GM15510 (cell line): Measurements from ENCODE around the gene SEC24D.
A peak's percentile ranks its signal among the peaks of the same experiment; 100 is the strongest.

Experiments
- POLR2A ChIP-seq: IDR thresholded peaks from 3 replicates; pipeline ENCODE4 v1.6.1; 2011; ENCODE audit warnings: borderline replicate concordance; ENCODE audit not compliant: insufficient read length; ENCODE audit errors: extremely low read depth

SEC24D gene

DNA sequence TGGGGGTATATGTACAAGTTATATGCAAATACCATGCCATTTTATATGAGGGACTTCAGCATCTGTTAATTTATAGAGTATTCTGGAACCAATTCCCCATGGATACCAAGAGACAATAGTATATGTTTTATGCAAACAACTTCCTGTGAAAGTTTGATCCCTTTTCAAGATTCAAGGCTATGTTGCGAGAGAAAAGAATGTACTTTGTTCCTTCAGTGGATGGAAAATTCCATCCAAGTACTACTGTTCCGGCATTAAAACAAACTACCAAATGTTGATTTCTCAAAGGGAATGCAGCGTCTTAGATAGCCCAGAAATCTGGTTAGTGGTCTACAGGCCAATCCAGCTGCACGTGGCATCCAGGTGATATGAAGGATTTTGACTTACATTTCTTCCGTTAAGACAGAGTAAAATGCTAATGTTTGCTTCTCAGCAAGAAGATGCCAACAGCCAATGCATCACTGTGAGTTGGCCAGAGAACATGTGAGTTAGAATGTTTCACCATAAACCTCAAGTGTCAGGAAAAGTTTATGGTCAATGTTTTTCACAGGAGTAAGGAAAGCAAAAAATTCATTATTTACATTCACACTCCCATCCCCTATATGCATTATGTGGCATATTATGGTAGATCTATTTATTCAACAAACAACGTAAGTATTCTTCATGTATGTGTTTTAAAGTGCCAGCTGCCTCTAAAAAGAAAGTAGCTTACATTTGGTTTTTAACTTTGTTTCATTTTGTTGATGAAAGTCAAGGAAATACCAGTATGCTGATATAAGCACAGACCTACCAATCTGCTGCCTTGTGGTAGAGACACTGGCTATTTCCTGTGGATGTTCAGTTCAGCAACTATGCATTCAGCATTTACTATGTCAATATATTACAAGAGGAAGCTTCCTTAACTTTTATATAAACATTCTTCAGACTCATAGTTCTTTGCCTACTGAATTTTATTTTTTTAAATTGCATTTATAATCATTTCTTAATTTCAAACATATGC, 106.3 kb downstream of the SEC24D start:
- TF ChIP-seq POLR2A: no peak

DNA sequence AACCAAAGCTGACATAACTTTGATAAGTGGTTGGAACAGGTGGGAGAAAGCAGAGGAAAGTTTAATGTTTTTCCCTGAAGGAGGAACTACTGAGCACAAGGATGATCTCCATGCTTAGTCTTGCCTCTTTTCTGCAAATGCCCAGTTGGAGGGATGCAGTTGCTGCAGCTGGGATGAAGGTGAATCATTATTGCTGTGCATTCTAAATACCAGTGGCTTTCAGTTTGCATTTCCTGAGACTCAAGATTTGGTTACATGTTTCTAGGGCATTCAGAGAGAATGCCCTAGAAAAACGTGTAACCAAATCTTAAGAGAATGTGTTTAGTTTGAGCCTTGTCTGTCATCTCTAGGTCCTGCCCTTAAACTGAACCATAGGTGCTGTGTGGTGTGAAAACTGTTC, 108.6 kb downstream of the SEC24D start:
- no peak for TF ChIP-seq POLR2A

DNA sequence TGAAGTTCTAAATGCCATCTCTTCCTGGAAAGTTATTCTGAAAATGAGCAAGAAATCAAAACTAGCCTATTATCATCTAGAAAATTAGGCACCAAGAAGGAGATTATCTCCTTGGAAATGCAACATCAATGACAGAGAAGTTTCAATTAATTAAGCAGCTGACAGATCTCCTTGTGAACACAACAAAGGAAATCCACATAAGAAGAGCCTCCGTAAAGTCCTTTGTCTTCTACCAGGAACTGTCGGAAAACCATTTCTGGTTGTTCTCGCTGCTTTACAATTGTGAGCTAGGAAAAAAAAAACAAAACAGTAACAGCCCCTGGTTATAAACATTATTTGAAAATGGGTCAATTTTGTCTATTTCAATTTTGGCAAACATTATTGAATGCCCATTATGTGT, 112.6 kb downstream of the SEC24D start:
- TF ChIP-seq POLR2A: no peak

DNA sequence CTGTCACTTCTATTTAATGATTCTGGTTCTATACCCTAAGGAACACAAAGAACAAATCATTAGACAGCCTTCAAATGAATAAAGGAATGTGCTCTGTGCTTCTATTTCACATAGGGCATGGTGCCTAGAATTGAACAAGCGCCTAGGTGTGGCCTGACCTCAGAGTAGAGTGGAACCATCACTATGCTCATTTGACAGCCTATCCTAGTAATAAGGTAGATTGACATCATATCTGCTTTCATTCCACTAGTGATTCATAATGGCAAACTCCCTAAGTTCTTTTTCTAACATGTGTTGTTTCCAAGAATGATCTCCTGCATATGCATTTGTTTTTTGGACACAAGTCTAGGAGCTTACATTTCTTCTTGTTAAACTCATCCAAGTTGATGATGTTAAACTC, 114.2 kb downstream of the SEC24D start:
- no peak for TF ChIP-seq POLR2A

DNA sequence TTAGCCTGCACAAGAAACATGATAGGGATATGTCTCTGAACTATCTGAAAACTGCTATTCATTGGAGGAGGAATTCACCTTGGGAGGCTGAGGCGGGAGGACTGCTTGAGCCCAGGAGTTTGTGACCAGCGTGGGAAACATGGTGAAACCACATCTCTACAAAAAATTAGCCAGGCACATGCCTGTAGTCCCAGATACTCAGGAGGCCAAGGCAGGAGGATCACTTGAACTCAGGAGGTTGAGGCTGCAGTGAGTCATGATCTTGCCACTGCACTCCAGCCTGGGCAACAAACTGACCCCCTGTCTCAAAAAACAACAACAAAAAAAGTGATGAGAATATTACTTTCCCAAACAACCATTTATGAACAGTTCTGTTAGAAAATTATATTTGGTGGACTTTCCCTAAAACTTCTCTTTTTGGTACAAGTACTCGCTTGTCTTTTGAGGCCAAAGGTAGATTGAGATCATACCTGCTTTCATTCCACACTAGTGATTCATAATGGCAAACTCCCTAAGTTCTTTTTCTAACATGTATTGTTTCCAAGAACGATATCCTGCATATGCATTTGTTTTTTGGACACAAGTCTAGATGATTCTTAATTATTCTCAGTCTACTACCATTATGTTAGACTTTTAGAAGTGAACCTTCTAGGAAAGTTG, 117.3 kb downstream of the SEC24D start:
- TF ChIP-seq POLR2A: no peak

DNA sequence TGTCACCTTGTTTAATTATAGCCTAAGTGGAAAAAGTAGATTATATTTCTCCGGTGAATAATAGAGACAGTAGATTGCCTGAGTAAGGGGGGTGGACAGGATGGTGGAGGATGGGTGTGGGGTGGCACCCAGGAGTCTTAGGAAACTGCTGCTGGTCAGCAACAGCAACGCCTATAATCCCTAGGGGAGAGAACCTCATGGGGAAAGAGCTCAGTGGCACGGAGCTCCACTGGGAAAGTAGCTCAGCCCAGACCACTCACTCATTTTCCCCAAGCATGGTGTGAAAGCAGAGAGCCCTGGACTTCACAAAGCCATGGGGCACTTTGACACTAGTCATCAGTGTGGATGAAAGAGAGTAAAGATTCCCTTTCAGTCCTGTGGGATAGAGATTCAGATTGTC, 119.6 kb downstream of the SEC24D start:
- no peak for TF ChIP-seq POLR2A

DNA sequence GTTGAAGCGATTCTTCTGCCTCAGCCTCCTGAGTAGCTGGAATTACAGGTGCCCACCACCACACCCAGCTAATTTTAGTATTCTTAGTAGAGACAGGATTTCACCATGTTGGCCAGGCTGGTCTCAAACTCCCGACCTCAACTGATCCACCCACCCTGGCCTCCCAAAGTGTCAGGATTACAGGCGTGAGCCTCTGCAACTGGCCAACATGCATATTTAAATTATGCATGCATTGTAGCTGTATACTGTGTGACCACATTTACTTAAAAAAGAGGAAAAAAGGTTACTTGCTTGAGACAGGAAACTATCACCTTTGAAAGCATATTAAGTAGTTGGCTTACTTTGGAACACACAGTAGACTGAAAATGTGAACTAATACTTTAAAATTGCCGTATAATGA, 121.2 kb downstream of the SEC24D start:
- no peak for TF ChIP-seq POLR2A

DNA sequence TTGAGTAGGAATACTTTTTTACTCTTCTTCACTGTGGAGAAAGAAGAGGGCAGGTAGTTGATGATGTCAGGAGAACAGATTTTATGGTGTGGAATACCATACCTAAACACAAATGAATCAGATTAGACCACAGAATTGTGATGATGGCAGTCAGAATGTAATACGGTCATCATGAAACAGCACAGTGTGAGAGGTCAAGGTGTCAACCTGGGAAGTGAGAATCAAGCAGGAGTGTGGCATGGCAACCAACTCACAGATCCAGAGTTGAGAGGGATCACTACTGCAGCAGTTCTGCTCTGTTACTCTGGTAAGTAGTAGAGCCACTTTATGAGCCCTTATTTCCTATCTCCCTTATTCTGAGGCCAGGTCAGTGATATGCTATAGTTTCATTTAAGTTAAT, 123.1 kb downstream of the SEC24D start:
- TF ChIP-seq POLR2A: no peak

DNA sequence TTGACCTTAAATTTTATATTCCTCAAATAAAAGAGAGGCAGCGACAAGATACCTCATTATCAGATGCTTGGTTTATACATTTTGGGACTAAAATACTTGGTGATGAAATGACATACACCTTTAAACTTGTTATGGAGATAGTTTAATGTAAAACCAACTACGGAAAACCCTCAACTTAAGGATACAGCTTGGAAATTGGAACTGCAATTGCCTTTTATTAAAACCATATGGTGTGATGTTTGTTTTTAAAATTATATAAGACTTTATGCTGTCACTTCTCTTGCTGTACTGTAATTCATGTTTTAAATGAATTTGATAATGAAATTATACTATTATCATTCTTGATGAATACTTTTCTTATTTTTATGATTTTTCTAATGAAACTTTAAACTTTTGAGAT, 124.9 kb downstream of the SEC24D start:
- no peak for TF ChIP-seq POLR2A

DNA sequence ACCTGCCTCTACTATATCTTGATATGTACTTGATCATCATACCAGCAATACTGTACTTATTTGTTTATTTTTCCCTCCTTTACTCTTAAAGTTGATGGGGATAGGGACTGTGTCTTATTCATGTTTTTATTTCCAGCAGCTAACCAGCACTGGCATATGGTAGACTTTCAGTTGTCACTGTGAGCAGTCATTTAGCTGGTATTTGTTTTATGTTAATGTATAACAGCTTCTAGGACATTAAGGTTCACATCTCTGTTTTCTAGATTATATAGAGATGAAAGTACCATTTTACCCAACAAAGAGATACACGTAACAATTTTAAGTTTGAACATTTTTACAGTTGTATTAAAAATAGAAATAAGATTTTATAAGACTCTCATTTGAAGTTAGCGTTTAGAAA, 132.8 kb downstream of the SEC24D start:
- TF ChIP-seq POLR2A: no peak

DNA sequence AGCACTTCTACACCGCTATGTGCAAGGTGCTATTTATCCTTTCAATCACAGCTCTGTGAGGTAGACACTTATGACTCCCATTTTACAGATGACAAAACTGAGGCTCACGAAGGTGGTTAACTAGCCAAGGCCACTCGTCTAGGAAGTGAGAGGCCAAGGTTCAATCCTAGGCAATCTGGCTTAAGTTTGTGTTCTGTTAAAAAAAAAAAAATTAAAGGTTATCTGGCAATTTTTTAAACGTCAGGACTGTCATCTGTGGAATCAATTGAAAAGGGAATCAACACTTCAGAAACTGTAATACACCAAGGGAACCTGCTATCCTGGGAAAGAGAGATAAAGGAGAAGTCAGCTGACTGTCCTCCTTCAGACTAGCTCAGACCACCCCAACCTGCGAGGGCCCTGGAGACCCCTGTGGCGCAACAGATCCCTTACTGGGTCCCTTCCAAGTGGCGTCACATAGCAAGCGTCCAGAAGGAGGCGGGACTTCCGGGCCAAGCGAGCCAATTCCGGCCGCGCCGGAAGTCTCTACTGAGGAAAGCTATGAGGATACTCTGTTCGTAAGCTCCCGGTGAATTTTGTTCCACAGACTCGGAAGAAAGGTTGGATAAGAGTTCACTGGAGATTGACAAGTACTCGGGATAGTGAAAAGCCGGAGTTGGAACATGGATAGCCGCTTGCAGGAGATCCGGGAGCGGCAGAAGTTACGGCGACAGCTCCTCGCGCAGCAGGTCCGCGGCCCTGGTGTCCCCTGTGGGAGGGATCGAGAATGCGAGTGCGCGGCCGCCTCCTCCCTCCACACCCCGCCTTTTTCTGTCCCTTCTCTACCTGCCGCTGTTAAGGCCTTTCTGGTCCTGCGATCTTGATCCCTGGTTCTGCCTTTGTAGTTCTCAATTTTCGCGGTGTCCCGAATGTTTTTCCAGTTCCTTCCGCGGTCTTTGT, 150.8 kb downstream of the SEC24D start, which contains the start of gene METTL14:
TSS of gene METTL14 (plus strand) at position 520 of the 939 bp plus-strand sequence. CDS start at position 663, 143 bp downstream.
- TF ChIP-seq POLR2A: peak; percentile 75

DNA sequence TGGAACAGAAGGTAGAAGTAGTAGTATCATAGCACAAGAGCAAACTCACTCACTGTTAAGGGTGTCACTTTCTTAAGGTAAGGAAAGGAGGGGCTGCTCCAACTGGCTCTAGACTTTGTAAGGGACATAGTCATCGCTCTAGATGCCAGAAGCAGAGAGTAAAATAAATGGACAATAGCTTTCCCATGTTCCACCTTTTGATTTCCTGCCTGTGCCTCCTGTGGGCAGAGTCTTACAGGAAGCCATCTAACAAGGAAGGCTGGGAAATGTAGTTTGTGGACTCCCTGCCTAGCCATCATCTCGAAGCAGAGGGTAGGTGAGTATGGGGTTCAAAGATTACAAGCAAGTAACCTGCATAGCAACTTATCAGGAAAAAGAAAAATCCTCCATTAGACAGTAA, 152.4 kb downstream of the SEC24D start:
- no peak for TF ChIP-seq POLR2A

DNA sequence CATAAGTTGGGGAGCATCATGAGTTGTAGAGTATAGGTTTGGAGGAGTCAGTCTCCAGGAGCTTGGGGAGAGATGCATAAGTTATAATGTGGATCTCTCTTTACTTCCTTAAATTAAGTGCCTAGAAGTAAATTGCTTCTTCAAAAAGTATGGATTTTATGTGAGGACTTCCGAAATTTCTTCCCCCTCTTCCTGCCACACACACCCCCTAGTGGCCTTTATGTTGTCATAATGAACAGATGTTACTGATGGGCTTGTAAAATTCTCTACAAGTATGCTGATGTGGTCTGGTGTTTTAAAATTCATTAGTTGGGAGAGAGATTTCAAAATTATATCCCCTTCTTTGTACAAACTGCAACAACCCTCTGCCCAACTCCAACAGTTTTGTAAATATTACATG, 153.0 kb downstream of the SEC24D start:
- no peak for TF ChIP-seq POLR2A

DNA sequence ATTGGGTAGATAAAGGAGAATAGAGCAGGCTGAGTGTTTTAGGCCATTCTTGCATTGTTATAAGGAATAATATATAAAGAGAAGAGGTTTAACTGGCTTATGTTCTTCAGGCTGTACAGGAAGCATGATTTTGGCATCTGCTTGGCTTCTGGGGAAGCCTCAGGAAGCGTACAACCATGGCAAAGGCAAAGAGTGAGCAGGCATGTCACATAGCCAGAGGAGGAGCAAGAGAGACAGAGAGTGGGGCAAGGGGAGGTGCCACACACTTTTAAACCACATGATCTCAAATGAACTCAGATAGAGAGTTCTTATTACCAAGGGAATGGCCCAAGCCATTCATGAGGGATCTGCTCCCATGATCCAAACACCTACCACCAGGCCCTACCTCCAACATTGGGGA, 155.1 kb downstream of the SEC24D start:
- no peak for TF ChIP-seq POLR2A

DNA sequence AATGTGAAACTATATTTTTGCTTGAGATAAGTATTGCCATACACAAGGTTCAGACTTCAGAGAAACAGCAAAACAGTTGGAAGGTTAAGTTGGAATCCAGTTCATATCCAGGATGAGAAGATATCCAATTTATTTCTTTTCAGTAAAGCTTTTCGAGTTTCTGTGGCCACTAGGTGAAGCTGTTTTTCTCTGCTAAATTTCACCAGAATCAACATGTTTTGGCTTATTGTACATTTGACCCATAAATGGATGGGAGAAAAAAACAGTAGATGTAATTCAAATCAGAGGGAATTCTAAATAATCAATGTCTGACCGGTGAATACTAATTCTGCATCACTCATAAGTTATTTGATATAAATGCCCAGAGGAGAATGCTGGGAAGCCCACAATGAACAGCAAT, 159.8 kb downstream of the SEC24D start:
- TF ChIP-seq POLR2A: no peak
